Activated T-helper 1 cell treated with anti-CD3 and anti-CD28 coated beads, Interleukin-2, amount 50 U/mL, for 16 hours (primary cell): ENCODE results near the gene E2F6.

Experiments
- DNase-seq, 2 donors: peaks; one replicate each; pipeline ENCODE4 v3.0.0-alpha.2; 2020; ENCODE audit warnings: low read depth in 1 of 2, low spot score in 1 of 2

The E2F6 gene

GRCh38 chr2:11465485-11466306 is at the start of gene E2F6:
E2F6 (minus strand) TSS chr2:11466161; CDS start chr2:11465879, 282 bp downstream.
- peak; percentile 68 to 80 for DNase-seq

GRCh38 chr2:11515490-11515981 is 49.6 kb upstream of the E2F6 start:
- no peak for DNase-seq

- no peak for DNase-seq
Observed at GRCh38 chr2:11514904-11515303, 48.9 kb upstream of the E2F6 start.

GRCh38 chr2:11514081-11514730 is 48.2 kb upstream of the E2F6 start:
- DNase-seq = no peak

GRCh38 chr2:11513319-11513718 is 47.4 kb upstream of the E2F6 start:
- DNase-seq = no peak

GRCh38 chr2:11512431-11512830 is 46.5 kb upstream of the E2F6 start:
- DNase-seq = no peak

GRCh38 chr2:11509657-11510360 is 43.8 kb upstream of the E2F6 start:
- no peak for DNase-seq

GRCh38 chr2:11508279-11508678 is 42.3 kb upstream of the E2F6 start:
- no peak for DNase-seq

GRCh38 chr2:11507517-11507916 is 41.6 kb upstream of the E2F6 start:
- DNase-seq = no peak

GRCh38 chr2:11506611-11506969 is 40.6 kb upstream of the E2F6 start:
- no peak for DNase-seq

GRCh38 chr2:11505652-11506610 is 40.0 kb upstream of the E2F6 start:
- no peak for DNase-seq

GRCh38 chr2:11503354-11503927 is 37.5 kb upstream of the E2F6 start:
- no peak for DNase-seq

- no peak for DNase-seq
Observed at GRCh38 chr2:11502740-11503292, 36.9 kb upstream of the E2F6 start.

- DNase-seq = no peak
Observed at GRCh38 chr2:11500702-11501303, 34.8 kb upstream of the E2F6 start.

GRCh38 chr2:11499081-11499743 is 33.3 kb upstream of the E2F6 start:
- DNase-seq = no peak

GRCh38 chr2:11498543-11499034 is 32.6 kb upstream of the E2F6 start:
- no peak for DNase-seq

GRCh38 chr2:11495844-11496681 is 30.1 kb upstream of the E2F6 start:
- DNase-seq = no peak

- no peak for DNase-seq
Observed at GRCh38 chr2:11494310-11494709, 28.3 kb upstream of the E2F6 start.
